Measurements from ENCODE around the gene RALGAPB. TPM values are rescaled to one million over a fixed set of nuclear protein-coding genes. Genes with fewer than 3 reads are reported as not detected.

Gene RALGAPB
- total RNA-seq, 4 donors from 2014 or later = 28.1 to 42.2 (median 34.7) TPM

GRCh38 chr20:38441916-38442315 is 30.7 kb upstream of the RALGAPB start:
- no peak for TF ChIP-seq CTCF (IDR thresholded peaks at IDR 0.05; ENCODE audit: low read depth)

GRCh38 chr20:38445381-38445796 is 27.3 kb upstream of the RALGAPB start:
- no peak for TF ChIP-seq CTCF (IDR thresholded peaks at IDR 0.05; ENCODE audit: low read depth)

- no peak for TF ChIP-seq CTCF (IDR thresholded peaks at IDR 0.05; ENCODE audit: low read depth)
Measured at GRCh38 chr20:38445901-38446425, 26.7 kb upstream of the RALGAPB start.

GRCh38 chr20:38446441-38447209 is 26.0 kb upstream of the RALGAPB start:
- TF ChIP-seq CTCF (IDR thresholded peaks at IDR 0.05; ENCODE audit: low read depth) = no peak

DNA sequence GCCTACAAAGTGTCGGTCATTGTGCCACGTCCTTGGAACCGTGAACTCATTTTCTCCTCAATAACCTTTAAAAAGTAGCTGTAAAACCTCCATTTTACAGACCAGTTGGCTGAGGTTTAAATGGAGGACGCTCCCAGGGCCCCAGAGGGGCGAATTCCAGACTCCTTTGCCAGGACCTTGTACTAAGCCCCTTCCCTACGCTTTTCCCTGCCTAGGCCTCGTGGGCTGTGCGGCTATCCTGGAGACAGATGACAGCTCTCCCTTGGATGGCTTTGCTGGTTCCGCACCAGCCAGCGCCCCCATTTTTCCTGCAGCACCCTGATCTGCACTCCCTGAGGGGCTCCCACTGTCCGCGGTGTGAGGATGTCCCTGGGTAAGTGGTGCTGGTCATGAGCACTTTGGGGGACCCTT is 25.4 kb upstream of the RALGAPB start:
- TF ChIP-seq CTCF (IDR thresholded peaks at IDR 0.05; ENCODE audit: low read depth) = no peak

GRCh38 chr20:38447931-38448675 is 24.5 kb upstream of the RALGAPB start:
- no peak for TF ChIP-seq CTCF (IDR thresholded peaks at IDR 0.05; ENCODE audit: low read depth)

DNA sequence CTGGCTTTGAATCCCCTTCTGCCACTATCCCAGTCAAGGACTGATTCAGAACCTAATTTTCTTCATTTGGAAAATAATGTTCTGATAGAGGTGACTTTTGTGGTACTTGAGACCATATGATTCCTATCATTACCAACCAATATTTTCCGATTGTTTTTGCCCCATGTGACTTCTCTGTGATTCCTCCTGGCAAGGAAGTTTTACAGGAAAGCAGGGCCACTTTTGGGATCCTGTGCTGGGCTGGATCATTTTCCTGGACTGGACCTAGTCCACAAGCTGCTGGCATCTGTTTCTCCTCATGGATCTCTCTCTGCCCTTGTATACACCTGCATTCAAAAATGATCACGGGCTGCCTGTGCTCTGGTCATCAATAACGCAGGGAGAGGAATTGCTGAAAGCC is 23.6 kb upstream of the RALGAPB start:
- TF ChIP-seq CTCF (IDR thresholded peaks at IDR 0.05; ENCODE audit: low read depth) = no peak

Measured in subcutaneous adipose tissue (tissue), 4 donors.